ENCODE data around the gene GRK5.
"Not testable (repeated sequence)": the region's sequence is repeated elsewhere in the genome, so short reads cannot be mapped to it uniquely, and the experiment has no call there.

DNA sequence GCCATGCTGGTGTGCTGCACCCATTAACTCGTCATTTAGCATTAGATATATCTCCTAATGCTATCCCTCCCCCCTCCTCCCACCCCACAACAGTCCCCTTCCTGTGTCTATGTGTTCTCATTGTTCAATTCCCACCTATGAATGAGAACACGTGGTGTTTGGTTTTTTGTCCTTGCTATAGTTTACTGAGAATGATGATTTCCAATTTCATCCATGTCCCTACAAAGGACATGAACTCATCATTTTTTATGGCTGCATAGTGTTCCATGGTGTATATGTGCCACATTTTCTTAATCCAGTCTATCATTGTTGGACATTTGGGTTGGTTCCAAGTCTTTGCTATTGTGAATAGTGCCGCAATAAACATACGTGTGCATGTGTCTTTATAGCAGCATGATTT, 68.8 kb downstream of the GRK5 start:
- TF ChIP-seq TARDBP (IDR thresholded peaks at IDR 0.05); SP1 (IDR thresholded peaks at IDR 0.05); FOXA1 (IDR thresholded peaks at IDR 0.05); NFRKB (IDR thresholded peaks at IDR 0.05); FOXK2 (IDR thresholded peaks at IDR 0.05); ZNF384 (IDR thresholded peaks at IDR 0.05); CTBP1 (IDR thresholded peaks at IDR 0.05; ENCODE audit: borderline replicate concordance); ELF4 (IDR thresholded peaks at IDR 0.05): not testable (repeated sequence)

Measured in HEK293T (cell line).